Measurements from ENCODE around the gene BACE2.

The BACE2 gene

DNA sequence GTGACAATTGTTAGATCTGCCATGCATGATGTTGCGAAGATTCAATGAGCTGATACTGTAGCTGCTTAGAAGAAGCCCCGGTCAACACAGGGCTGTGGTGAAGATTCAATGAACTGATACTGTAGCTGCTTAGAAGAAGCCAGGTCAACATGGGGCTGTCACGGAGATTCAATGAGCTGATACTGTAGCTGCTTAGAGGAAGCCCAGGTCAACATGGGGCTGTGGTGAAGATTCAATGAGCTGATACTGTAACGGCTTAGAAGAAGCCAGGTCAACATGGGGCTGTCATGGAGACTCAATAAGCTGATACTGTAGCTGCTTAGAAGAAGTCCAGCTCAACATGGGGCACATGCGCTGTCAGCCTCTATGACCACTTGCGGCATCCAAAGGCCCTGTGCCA is 18.8 kb upstream of the BACE2 start:
- DNase-seq: peak; percentile 81

- peak; percentile 40 for DNase-seq
Observed at GRCh38 chr21:41152147-41152546, 15.8 kb upstream of the BACE2 start.

DNA sequence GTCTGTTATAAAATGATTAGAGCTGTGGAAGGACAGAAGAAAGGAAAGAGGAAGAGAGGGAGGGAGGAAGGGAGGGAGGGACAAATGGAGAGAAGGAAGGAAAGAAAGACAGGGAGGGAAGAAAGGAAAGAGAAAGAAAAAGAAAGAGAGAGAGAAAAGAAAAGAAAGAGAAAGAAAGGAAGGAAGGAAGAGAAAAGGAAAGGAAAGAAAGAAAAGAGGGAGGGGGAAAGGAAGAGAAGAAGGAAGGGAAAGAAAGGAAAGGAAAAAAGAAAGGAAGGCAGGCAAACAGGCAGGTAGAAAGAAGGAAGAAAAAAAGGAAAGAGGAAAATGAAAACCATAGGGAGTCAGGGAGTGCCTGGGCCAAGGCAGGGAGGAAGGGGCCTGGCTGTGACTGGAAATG is 14.5 kb upstream of the BACE2 start:
- DNase-seq: no peak

DNA sequence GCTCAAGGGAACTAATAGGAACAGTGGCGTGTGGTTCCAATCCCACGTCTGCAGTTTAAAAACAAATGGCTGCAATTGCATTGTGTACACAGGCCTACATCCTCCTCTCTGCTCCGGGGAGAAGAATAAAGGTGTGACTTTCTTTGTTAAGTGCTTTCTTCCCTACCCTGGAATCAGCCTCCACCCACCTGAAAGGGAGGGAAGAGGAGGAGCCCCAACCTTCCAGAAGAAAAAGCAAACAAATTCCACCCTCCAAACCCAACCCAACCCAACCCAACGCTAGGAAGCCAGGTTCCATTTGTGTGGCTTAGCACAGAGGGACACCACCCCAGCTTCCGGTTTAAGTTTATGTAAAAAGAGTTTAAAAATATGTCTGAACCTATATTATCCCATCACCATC is 11.8 kb upstream of the BACE2 start:
- no peak for DNase-seq

DNA sequence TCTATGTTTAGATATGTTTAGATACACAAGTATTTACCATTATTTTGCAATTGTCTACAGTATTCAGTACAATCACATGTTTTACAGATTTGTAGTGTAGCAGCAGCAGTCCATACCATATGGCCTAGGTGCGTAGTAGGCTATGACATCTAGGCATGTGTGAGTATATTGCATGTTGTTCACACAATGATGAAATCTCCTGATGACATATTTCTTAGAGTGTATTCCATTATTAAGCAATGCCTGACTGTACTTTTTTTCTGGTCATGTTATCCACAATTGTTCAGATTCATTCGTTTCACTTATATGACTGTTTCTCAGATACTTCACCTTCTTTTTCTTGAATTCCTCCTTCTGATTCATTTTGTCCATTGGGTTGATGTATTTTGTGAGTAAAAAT is 9.9 kb upstream of the BACE2 start:
- DNase-seq: no peak

DNA sequence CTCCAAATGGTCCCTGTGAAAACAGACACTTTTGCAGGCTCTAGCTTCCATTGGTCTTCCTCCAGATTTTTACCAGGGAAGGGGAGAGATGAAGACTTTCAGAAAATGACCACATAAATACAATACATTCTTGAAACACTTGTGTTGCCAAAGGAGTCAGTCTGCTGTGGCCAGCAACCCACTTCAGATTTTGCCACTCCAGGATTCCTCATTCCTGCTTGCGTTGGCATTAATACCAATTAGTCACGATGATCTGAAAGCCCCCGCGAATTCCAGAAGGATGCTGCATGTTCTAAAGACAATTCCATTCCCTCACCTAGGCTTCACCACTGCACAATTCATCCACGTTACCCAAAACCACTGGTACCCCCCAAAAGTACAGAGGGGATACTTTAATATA is 7.9 kb upstream of the BACE2 start:
- DNase-seq: no peak

GRCh38 chr21:41161428-41161827 is 6.5 kb upstream of the BACE2 start:
- DNase-seq: no peak

GRCh38 chr21:41162096-41162495 is 5.9 kb upstream of the BACE2 start:
- no peak for DNase-seq

- no peak for DNase-seq
Observed at GRCh38 chr21:41163091-41163490, 4.9 kb upstream of the BACE2 start.

DNA sequence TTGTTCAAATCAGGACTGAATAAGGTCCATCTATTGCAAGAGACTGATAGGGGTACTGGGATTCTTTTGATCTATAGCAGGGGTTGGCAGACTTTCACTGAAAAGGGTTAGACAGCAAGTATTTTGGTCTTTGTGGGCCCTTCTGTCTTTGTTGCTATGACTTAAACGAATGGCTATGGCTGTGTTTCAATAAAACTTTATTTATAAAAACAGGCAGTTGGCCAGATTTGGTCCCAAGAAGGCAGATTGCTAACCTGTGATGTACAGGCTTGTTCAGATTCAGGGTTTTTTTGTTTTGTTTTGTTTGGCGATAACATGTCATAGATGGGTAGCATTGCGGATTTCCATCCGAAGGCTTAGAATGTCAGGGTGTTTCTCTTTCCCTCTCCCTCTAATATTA is 3.9 kb upstream of the BACE2 start:
- no peak for DNase-seq

DNA sequence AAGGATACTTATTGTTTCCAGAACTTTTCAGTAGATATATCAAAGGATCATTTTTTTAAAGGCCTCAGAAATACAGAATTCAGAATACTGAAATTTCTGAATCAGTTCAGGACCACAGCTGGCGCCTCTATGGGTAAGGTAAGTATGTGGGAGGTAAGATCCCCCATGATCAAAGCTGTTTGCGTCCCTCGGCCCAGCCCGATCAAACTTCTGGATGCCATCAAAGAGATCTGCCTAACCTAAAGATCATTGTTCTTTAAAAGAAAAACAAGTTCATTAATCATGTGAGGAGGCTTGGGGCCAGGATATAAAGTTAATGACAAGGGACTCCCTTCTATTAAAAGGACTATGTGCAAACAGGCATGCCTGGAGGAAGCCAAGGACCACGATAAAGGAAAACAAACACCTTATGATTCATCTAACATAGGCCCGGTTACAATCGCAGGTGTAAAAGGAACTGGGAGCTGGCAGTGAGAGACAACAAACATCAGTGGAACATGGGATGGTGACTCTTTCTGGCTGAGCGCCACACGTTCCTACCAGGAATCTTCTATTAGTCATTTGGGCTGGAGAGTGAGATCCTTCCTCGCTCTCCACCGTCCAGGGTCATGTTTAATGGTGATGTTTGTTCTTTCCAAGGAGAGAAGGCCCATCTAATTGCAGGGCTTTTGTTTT is 2.8 kb upstream of the BACE2 start:
- no peak for DNase-seq

GRCh38 chr21:41166884-41167283 is 1.1 kb upstream of the BACE2 start:
- no peak for DNase-seq

DNA sequence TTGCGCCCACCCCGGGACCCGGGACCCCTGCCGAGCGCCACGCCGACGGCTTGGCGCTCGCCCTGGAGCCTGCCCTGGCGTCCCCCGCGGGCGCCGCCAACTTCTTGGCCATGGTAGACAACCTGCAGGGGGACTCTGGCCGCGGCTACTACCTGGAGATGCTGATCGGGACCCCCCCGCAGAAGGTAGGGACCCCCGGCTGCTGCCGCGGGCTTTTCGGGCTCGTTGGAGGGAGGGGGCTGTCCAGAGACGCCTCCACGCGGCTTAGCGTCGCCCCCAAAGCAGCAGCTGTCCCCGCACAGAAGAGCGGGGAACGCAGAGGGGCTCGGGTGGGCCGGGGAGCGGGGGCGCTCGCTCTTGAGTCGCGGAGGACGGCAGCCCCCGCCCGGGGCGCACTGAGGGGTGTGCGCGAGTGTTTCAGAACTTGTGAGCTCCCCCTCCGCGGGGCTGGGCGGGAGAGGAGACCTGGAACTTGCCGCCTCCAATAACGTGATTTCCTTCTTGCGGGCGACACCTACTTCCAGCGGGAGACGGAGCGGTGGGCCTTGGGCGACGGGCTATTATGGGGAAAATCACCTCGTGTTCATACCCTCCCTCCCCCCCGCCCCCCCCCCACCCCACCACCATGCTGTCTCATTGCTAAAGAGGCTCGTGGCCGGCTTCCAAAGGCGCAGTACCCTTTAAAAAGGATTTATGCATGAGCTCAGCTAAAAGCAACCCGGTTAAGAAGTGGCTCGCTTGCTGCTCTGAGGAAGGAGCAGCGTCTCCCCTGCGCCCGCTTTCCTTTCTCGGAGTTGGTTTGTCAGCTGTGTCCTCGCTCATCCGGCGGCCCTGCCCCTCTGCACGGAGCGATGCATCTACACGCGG is 664 bp downstream of the BACE2 start:
- peak; percentile 54 for DNase-seq

DNA sequence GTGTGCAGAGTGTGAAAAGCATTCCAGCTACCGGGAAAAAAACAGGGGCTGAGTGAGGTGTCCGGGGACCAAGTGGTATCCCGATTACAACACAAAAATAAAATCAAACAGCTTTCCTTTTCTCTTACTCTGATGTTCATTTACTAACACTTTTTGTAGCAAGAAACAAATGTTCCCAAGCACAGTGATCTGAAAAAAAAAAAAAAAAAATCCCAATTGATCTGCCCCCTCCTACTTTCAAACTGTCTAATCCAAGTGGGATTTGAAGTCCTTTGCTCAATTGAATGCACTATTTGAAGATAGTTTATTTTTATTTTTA is 1.3 kb downstream of the BACE2 start:
- no peak for DNase-seq

DNA sequence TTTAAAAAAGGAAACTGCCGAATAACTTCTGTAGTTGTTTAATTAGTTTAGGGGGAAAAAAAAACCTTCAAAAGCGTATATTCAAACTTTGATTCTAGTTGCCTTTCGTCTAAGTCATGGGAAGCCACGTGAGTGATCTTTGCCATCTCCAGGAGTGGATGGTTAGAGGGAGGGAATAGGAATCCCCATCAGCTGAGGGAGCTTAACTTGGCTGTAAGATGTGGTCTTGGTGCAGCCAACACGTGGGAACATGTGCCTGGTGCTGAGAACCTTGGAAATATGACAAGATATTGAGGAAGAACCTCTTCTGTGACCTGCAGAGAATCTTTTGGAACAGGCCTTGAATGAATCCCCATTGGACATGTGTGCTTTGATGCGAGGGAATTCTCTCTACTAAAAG is 1.7 kb downstream of the BACE2 start:
- DNase-seq: no peak

- DNase-seq: peak; percentile 80
Observed at GRCh38 chr21:41170442-41170841, 2.5 kb downstream of the BACE2 start.

GRCh38 chr21:41170859-41171609 is 3.1 kb downstream of the BACE2 start:
- DNase-seq: peak; percentile 36

DNA sequence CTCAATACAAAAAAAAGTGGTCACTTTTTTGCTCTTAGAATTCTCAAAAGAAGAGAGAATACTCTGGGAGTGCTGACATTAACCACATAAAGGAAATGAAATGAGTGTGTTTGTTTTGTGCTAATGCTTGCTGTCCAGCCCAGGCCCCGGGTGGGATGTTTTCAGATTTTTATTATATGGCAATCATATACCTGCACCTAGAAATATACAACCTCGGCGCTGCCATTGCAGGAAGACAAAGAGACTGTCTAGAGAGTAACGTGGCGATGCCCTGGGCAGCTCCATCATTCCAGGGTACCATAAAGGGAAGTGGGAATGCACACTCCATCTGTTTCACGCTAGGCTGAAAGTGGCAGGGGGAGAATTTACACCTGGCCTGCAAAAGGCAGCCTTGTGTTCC is 7.1 kb downstream of the BACE2 start:
- no peak for DNase-seq

DNA sequence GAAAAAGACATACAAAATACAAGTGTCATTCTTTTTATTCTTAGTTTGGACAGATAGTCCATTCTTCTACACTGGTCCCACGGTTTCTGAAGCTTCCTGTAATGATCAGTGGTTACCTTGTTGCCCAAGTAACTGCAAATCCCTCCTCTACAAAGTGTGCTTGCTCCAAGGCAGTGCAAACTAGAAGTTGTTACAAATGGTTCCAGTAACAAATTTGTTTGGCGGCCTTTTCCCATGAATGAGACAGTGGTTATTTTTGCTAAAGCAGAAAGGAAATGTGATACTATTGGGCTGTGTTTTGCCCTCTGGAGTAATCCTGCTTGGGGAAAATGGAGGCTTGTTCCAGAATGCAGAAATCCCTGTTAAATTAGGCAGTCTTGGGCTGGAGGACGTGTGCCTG is 8.9 kb downstream of the BACE2 start:
- no peak for DNase-seq

- DNase-seq: no peak
Observed at GRCh38 chr21:41180752-41181151, 12.8 kb downstream of the BACE2 start.

DNA sequence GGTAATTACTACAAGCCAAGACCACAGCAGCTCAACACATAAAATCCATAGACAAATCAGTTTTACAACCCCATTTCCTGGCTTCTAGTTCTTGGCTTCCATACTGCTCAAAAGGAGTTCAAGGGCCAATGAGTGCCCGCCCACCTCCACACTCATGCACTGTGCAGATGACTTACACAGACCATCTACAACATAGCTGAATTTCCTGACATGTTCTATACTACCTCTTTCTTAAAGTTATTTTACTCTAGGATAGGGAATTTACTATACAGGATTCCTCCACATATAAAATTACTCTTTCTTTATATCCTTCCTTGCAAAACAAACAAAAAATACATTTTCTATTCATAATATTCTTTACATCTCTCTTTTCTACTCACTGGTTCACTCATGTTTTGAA is 14.6 kb downstream of the BACE2 start:
- no peak for DNase-seq

- DNase-seq: no peak
Observed at GRCh38 chr21:41183575-41183974, 15.6 kb downstream of the BACE2 start.

DNA sequence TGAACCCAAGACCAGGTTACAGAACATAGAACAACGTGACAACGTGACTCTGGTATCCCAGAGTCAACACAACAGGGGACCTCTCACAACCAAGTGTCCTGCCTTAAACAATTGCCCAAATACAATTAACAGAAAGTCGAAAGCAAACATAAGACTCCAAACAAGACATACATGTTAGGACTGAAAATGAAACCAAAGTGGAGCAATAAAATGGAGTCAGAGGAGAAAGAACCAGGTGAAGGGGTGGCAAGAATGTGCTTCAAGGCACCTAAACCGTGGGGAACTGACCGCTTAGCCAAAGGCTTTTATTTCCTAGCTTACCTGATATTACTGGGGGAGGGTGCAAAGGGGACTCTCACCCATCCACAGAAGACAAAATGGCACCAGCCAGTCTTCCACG is 17.8 kb downstream of the BACE2 start:
- no peak for DNase-seq
